Anterior cingulate cortex (tissue), 58 donors: Measurements from ENCODE around the gene MDGA2.
A peak's percentile ranks its signal among the peaks of the same experiment; 100 is the strongest.
"Not testable (repeated sequence)": the region's sequence is repeated elsewhere in the genome, so short reads cannot be mapped to it uniquely, and the experiment has no call there.

Source experiments
- DNase-seq, 58 donors: peaks; one replicate each; lab custom pipeline; 2025; lab: John Stamatoyannopoulos, UW

The MDGA2 gene

DNA sequence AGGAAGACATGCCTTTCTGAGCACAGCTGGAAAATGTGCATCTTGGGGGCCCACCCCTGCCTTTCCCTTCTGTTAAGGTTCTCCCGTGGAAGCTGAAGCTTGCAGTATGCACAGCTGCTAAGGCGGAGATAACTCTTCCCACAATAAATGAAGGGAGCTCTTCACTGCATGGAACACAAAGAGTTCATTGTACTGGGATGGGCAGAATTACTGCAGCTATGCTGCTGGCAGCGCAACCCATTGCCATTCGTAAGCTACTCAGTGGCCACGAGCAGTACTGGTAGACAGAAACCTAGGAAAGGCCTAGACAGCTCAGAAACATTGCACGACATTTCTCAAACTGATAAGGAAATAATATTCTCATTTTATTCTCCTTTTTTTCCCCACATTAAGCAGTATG lies 310.2 kb downstream of the MDGA2 start:
- peak in 42 of 58 donors; percentile 5 to 88 (median 46) for DNase-seq

GRCh38 chr14:47353186-47353585 lies 322.2 kb downstream of the MDGA2 start:
- DNase-seq, result no peak

DNA sequence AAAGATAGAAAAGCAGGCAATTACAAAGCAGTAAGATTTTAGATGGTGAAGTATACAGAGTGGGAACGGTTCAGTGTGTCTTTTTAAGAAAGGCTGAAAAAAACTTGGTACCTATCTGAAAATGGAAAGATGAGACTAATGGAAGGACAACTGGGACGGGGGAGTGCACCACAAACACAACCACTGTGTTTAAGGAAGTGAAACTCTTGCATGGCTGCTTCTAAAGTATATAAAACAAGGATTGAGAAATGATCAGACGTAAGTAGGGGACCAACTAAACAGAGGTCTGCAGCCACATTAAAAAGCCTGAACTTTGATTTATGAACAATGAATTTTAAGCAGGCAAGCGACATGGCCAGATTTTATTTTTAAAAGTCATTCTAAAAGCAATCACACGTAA lies 328.6 kb downstream of the MDGA2 start:
- no peak for DNase-seq

DNA sequence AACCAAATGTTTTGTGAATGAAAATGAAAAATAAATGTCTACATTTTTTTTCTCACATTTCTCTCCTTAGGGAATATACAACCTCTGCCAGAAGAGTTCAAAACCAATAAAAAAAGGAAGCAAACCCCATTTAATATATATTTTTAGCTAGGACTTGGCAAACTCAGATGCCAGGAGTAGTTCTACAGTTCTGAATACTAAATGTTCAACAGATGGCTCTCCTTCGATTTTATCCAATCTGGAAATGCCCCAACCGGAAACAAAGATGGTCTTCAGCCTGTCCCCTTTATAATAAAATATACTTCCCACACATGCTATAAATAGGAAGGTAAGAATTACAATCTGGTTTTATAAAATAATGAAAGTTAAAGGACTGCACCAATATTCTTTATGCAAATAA lies 330.4 kb downstream of the MDGA2 start:
- DNase-seq, result no peak

DNA sequence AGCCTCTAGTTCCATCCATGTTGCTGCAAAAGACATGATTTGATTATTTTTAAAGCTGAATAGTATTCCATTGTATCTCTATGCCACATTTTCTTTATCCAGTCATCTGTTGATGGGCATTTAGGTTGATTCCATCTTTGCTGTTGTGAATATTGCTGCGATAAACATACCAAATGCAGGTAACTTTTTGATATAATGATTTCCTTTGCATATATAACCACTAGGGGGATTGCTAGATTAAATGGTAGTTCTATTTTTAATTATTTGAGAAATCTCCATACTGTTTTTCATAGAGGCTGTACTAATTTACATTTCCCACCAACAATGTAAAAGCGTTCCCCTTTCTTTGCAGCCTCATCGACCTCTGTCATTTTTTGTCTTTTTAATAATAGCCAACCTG lies 342.5 kb downstream of the MDGA2 start:
- no peak for DNase-seq

- peak in 10 of 58 donors; percentile 1 to 27 (median 8) for DNase-seq
These were observed 343.3 kb downstream of the MDGA2 start for GRCh38 chr14:47332106-47332505.

DNA sequence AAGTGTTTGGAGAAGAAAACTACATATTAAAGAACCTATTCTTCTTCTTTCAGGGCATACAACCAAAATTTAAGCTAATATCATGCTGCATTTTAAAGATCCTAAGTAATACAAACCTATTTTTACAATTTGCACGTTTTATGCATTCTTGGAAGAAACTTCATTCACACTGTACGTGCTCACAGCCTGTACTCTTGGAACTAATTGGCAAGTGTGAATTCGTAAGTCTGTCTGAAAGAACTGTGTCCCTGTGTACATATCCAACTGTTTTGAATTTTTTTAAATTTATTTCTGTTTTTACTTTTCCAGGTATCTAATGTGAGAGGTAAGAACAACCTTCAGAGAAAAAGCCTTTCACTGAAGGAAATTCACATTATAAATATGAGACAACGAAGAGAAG lies 347.0 kb downstream of the MDGA2 start:
- DNase-seq, result no peak

GRCh38 chr14:47327336-47327735 lies 348.1 kb downstream of the MDGA2 start:
- no peak for DNase-seq

DNA sequence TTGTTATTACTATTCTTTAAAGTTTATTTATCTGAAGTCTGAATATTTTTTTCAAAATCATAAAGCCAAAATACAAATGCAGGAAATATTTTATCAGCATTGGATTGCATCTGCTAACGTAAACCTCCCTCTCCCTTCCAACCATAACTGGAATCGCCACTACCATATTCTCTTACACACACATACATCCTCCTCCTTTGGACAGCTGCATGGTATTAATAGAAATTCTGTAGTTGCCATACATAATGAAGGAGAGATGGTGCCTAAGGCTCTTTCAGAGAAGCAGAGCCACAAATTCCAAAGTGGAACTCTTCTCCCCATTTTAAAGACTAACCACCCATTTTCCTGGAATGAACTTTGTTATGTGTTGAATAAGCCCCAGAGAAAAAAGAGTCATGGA lies 352.7 kb downstream of the MDGA2 start:
- no peak for DNase-seq

- no peak for DNase-seq
These were observed 373.3 kb downstream of the MDGA2 start for GRCh38 chr14:47302121-47302520.

GRCh38 chr14:47300796-47301195 lies 374.6 kb downstream of the MDGA2 start:
- DNase-seq, result no peak

DNA sequence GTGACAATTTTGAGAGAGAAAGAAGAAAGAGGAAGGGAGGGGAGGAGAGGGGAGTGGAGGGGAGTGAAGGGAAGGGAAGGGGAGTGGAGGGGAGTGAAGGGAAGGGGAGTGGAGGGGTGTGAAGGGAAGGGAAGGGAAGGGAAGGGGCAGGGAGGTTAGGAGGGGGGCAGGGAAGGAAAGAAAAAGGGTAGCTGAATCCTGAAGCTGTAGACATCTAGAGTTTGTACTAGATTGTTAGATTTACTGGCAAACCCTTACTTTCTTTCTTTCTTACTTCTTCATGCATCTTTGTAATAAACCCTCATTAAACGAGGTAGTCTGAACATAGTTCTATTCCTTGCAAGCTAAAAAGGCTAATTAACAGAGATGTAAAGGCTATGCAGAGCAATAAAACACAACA lies 378.0 kb downstream of the MDGA2 start:
- DNase-seq, result no peak

GRCh38 chr14:47284283-47284682 lies 391.1 kb downstream of the MDGA2 start:
- no peak for DNase-seq

DNA sequence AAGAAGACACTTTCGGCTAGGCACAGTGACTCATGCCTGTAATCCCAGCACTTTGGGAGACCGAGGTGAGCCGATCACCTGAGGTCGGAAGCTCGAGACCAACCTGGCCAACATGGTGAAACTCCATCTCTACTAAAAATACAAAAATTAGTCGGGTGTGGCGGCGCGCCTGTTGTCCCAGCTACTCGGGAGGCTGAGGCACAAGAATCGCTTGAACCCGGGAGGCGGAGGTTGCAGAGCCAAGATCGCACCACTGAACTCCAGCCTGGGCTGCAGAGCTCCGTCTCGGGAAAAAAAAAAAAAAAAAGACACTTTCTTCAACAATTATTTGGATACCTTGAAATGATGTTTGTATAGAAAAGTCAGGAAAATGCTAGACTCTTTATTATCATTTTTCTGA lies 393.6 kb downstream of the MDGA2 start:
- DNase-seq, result not testable (repeated sequence)

DNA sequence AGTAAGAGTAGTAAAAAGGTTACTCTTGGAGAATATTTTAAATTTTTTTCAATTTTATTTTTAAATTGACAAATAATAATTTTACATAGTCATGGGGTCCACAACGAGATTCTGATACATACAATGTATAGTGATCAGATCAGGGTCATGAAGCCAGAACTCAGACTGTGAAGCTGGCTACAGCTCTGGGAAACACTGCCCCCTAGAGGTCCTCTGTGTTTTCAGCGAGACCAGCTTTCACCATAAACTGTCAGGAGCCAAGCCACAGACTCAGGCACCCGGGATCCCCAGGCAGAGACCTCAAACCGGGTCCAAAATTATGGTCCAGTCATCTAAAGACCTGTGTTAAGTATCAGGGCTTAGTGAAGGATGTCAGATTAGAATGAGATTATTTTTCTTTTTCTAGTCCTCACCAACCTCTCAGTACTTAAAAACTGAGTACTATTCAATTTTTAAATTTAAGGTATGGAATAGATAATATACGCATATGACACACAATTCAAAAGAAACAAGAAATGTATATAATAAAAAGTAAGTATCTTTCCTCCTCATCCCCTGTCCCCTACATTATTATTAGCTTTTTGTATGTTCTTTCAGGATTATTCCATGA lies 397.1 kb downstream of the MDGA2 start:
- DNase-seq, result peak in 31 of 58 donors; percentile 2 to 64 (median 17)

- no peak for DNase-seq
These were observed 397.7 kb downstream of the MDGA2 start for GRCh38 chr14:47277703-47278102.

- DNase-seq, result no peak
These were observed 398.5 kb downstream of the MDGA2 start for GRCh38 chr14:47276931-47277330.

DNA sequence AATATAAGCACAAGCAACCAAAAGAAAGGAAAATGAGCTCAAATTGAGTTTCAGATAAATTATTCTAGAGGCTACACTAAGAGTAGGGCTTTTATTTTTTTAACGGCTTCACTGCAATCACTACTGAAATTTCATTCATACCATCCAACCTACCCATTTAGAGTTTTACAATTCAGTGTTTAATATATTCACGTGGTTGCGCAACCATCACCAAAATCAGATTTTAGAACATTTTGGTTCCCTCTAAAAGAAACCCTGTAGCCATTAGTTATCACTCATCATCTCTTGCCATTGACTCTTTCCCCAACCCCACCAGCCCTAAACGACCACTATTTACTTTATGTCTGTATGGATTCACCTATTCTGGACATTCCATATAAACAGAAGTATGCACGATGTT lies 401.5 kb downstream of the MDGA2 start:
- DNase-seq, result no peak

GRCh38 chr14:47270715-47271114 lies 404.7 kb downstream of the MDGA2 start:
- no peak for DNase-seq

- no peak for DNase-seq
These were observed 405.5 kb downstream of the MDGA2 start for GRCh38 chr14:47269756-47270492.

- no peak for DNase-seq
These were observed 410.6 kb downstream of the MDGA2 start for GRCh38 chr14:47264842-47265241.

DNA sequence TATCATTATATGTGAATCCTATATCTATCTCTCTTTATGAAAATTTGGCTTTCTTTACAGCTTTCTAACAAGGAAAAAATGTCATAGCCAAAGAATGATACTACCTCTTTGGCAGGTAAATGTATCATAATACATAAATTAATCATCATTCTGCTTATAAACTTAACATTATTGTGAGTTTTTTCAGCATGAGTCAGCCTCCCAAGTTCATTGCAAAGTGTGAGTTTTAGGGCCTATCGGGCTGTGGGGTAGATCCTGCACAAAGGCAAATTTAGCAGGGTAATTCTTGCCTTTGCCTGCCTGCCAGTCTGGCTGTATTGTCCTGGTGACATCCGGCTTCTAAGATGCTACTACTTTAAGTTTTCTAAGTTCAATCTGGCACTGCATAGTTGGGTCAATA lies 412.6 kb downstream of the MDGA2 start:
- DNase-seq, result no peak
